Mucosa of rectum (tissue), 2 donors: ENCODE data around the gene HSD17B12.
"Not testable (repeated sequence)": the region's sequence is repeated elsewhere in the genome, so short reads cannot be mapped to it uniquely, and the experiment has no call there.

ENCODE experiments used
- H3K27ac ChIP-seq, 2 donors: one replicate each; pipeline ENCODE4 v1.7.0; 2013; ENCODE audit warnings: inconsistent platforms in 2 of 2, low read depth in 2 of 2, low read length in 2 of 2
- H3K27me3 ChIP-seq, 2 donors: one replicate each; pipeline ENCODE4 v1.7.0; 2013; ENCODE audit warnings: low read length in 2 of 2; ENCODE audit not compliant: control insufficient read depth in 2 of 2, insufficient read depth in 2 of 2
- H3K36me3 ChIP-seq, 2 donors: one replicate each; pipeline ENCODE4 v1.7.0; 2013; ENCODE audit warnings: low read length in 2 of 2; ENCODE audit not compliant: control insufficient read depth in 2 of 2, insufficient read depth in 2 of 2
- H3K4me1 ChIP-seq, 2 donors: one replicate each; pipeline ENCODE4 v1.7.0; 2013; ENCODE audit warnings: low read length in 2 of 2, mild to moderate bottlenecking in 1 of 2; ENCODE audit not compliant: control insufficient read depth in 2 of 2, insufficient read depth in 2 of 2
- H3K4me3 ChIP-seq, 2 donors: one replicate each; pipeline ENCODE4 v1.7.0; 2013; ENCODE audit warnings: low read length in 2 of 2
- H3K9ac ChIP-seq, 2 donors: one replicate each; pipeline ENCODE4 v1.7.0; 2013; ENCODE audit warnings: low read length in 2 of 2, low read depth in 1 of 2, mild to moderate bottlenecking in 1 of 2
- H3K9me3 ChIP-seq, 2 donors: one replicate each; pipeline ENCODE4 v1.7.0; 2013; ENCODE audit warnings: low read length in 2 of 2; ENCODE audit not compliant: control insufficient read depth in 2 of 2
- donor health status: healthy.
- donor health status: Normal muscosa, but diverticular disease.

HSD17B12 gene

GRCh38 chr11:43648888-43649287 is 31.6 kb upstream of the HSD17B12 start:
- Histone ChIP-seq H3K27me3 (no peaks in the 10 kb centered on the region), H3K9ac (no peak overlapping the region), H3K27ac (no peak overlapping the region), H3K9me3 (no peaks in the 10 kb centered on the region), H3K4me3 (no peak overlapping the region), H3K36me3 (peaks cover 0 to 4% of the 10 kb centered on the region in 2 donors), H3K4me1 (peaks cover 4 to 9% of the 10 kb centered on the region in 2 donors)

GRCh38 chr11:43649501-43649900 is 31.0 kb upstream of the HSD17B12 start:
- Histone ChIP-seq H3K9ac (no peak overlapping the region), H3K36me3 (peaks cover 0 to 4% of the 10 kb centered on the region in 2 donors), H3K4me3 (no peak overlapping the region), H3K4me1 (peaks cover 4 to 8% of the 10 kb centered on the region in 2 donors), H3K9me3 (no peaks in the 10 kb centered on the region), H3K27me3 (no peaks in the 10 kb centered on the region), H3K27ac (no peak overlapping the region)

GRCh38 chr11:43649921-43650320 is 30.6 kb upstream of the HSD17B12 start:
- no peaks in the 10 kb centered on the region for H3K27me3 ChIP-seq
- H3K36me3 ChIP-seq: peaks cover 0 to 4% of the 10 kb centered on the region in 2 donors
- H3K9me3 ChIP-seq: no peaks in the 10 kb centered on the region
- peaks cover 2 to 4% of the 10 kb centered on the region in 2 donors for H3K4me1 ChIP-seq
- H3K9ac ChIP-seq: no peak overlapping the region
- H3K27ac ChIP-seq: no peak overlapping the region
- H3K4me3 ChIP-seq: no peak overlapping the region

- not testable (repeated sequence) for H3K4me1 ChIP-seq, H3K9me3 ChIP-seq, H3K27me3 ChIP-seq, H3K27ac ChIP-seq, H3K36me3 ChIP-seq, H3K9ac ChIP-seq, H3K4me3 ChIP-seq
Measured at GRCh38 chr11:43663018-43663417, 17.5 kb upstream of the HSD17B12 start.

GRCh38 chr11:43664295-43664694 is 16.2 kb upstream of the HSD17B12 start:
- H3K27ac ChIP-seq: no peak overlapping the region
- H3K27me3 ChIP-seq: no peaks in the 10 kb centered on the region
- no peaks in the 10 kb centered on the region for H3K36me3 ChIP-seq

GRCh38 chr11:43671284-43671683 is 9.3 kb upstream of the HSD17B12 start:
- H3K36me3 ChIP-seq, H3K4me3 ChIP-seq, H3K9ac ChIP-seq, H3K9me3 ChIP-seq, H3K27ac ChIP-seq, H3K27me3 ChIP-seq, H3K4me1 ChIP-seq: not testable (repeated sequence)

More at GRCh38 chr11:43664295-43664694, 16.2 kb upstream of the HSD17B12 start:
- Histone ChIP-seq H3K9me3 (no peaks in the 10 kb centered on the region), H3K4me3 (no peak overlapping the region), H3K9ac (no peak overlapping the region), H3K4me1 (no peaks in the 10 kb centered on the region)

- Histone ChIP-seq H3K9me3 (no peaks in the 10 kb centered on the region), H3K9ac (no peak overlapping the region), H3K27me3 (no peaks in the 10 kb centered on the region), H3K27ac (no peak overlapping the region), H3K4me3 (no peak overlapping the region), H3K4me1 (no peaks in the 10 kb centered on the region), H3K36me3 (no peaks in the 10 kb centered on the region)
Measured at GRCh38 chr11:43674560-43674959, 6.0 kb upstream of the HSD17B12 start.

- Histone ChIP-seq H3K27me3 (no peaks in the 10 kb centered on the region), H3K4me1 (peaks cover 2 to 4% of the 10 kb centered on the region in 2 donors), H3K36me3 (no peaks in the 10 kb centered on the region), H3K4me3 (no peak overlapping the region), H3K9ac (no peak overlapping the region), H3K9me3 (no peaks in the 10 kb centered on the region), H3K27ac (no peak overlapping the region)
Measured at GRCh38 chr11:43676933-43677332, 3.6 kb upstream of the HSD17B12 start.

- no peaks in the 10 kb centered on the region for H3K27me3 ChIP-seq
- peak overlapping the region; percentile 84 to 99 for H3K9ac ChIP-seq
- H3K4me3 ChIP-seq: peak overlapping the region; percentile 92 to 99
- no peaks in the 10 kb centered on the region for H3K9me3 ChIP-seq
- H3K36me3 ChIP-seq: no peaks in the 10 kb centered on the region
- peaks cover 3 to 6% of the 10 kb centered on the region in 2 donors for H3K4me1 ChIP-seq
- peak overlapping the region; percentile 94 to 96 for H3K27ac ChIP-seq
Measured at GRCh38 chr11:43681401-43681942, 934 bp downstream of the HSD17B12 start.

GRCh38 chr11:43682081-43682480 is 1.5 kb downstream of the HSD17B12 start:
- H3K27me3 ChIP-seq, H3K9me3 ChIP-seq, H3K36me3 ChIP-seq, H3K4me1 ChIP-seq: not testable (repeated sequence)
- Histone ChIP-seq H3K4me3 (peak overlapping the region; percentile 92 to 99), H3K9ac (peak overlapping the region; percentile 84 to 99), H3K27ac (peak overlapping the region; percentile 73 to 94)

GRCh38 chr11:43685440-43685839 is 4.9 kb downstream of the HSD17B12 start:
- H3K27ac ChIP-seq: no peak overlapping the region
- H3K9ac ChIP-seq: no peak overlapping the region
- H3K9me3 ChIP-seq: no peaks in the 10 kb centered on the region
- peaks cover 3 to 6% of the 10 kb centered on the region in 2 donors for H3K4me1 ChIP-seq
- no peaks in the 10 kb centered on the region for H3K27me3 ChIP-seq
- no peak overlapping the region for H3K4me3 ChIP-seq
- no peaks in the 10 kb centered on the region for H3K36me3 ChIP-seq
